HEK293T (cell line): ENCODE results near the gene RPLP1.

Experiments
- CTCF ChIA-PET: fragments of 350-600 bp; formaldehyde crosslinking; extraction: SDS; loops from one replicate; lab custom pipeline; 2021; ENCODE audit warnings: antibody characterized with exemption, inconsistent platforms; lab: Yijun Ruan, JAX
- POLR2A ChIA-PET: fragments of 350-600 bp; formaldehyde crosslinking; extraction: SDS; loops from one replicate; lab custom pipeline; 2020; ENCODE audit warnings: antibody characterized with exemption, inconsistent platforms; lab: Yijun Ruan, JAX
- DNase-seq: peaks from one replicate; pipeline ENCODE4 v3.0.0; 2012; ENCODE audit warnings: mixed read lengths; ENCODE audit errors: extremely low spot score
- ARNT ChIP-seq: fragments of 450-650 bp; IDR thresholded peaks from 2 replicates; pipeline ENCODE4 v1.6.1; 2017; ENCODE audit warnings: mild to moderate bottlenecking
- BHLHE40 ChIP-seq: fragments of 450-650 bp; IDR thresholded peaks from 2 replicates; pipeline ENCODE4 v1.6.1; 2016; ENCODE audit warnings: mild to moderate bottlenecking, moderate library complexity, borderline replicate concordance
- CTBP1 ChIP-seq: fragments of 450-650 bp; IDR thresholded peaks from 2 replicates; pipeline ENCODE4 v1.6.1; 2016; ENCODE audit warnings: borderline replicate concordance
- ELF4 ChIP-seq: fragments of 450-650 bp; IDR thresholded peaks from 2 replicates; pipeline ENCODE4 v1.6.1; 2017; ENCODE audit warnings: antibody characterized with exemption
- FOXA1 ChIP-seq: fragments of 450-650 bp; IDR thresholded peaks from 2 replicates; pipeline ENCODE4 v1.6.1; 2016; ENCODE audit warnings: mild to moderate bottlenecking
- FOXK2 ChIP-seq: fragments of 450-650 bp; IDR thresholded peaks from 2 replicates; pipeline ENCODE4 v1.6.1; 2016; ENCODE audit warnings: mild to moderate bottlenecking
- FOXM1 ChIP-seq: fragments of 450-650 bp; IDR thresholded peaks from 2 replicates; pipeline ENCODE4 v1.6.1; 2017; ENCODE audit warnings: mild to moderate bottlenecking, borderline replicate concordance
- HDGF ChIP-seq: fragments of 450-650 bp; IDR thresholded peaks from 2 replicates; pipeline ENCODE4 v1.6.1; 2017; ENCODE audit warnings: antibody characterized with exemption, borderline replicate concordance
- L3MBTL2 ChIP-seq: fragments of 450-650 bp; conservative IDR thresholded peaks from 2 replicates; pipeline ENCODE4 v1.6.1; 2016; ENCODE audit warnings: mild to moderate bottlenecking
- LEF1 ChIP-seq: fragments of 450-650 bp; IDR thresholded peaks from 2 replicates; pipeline ENCODE4 v1.6.1; 2017; ENCODE audit warnings: mild to moderate bottlenecking, borderline replicate concordance
- NFRKB ChIP-seq: fragments of 450-650 bp; IDR thresholded peaks from 2 replicates; pipeline ENCODE4 v1.6.1; 2016; ENCODE audit warnings: mild to moderate bottlenecking, moderate library complexity
- PKNOX1 ChIP-seq: fragments of 450-650 bp; IDR thresholded peaks from 2 replicates; pipeline ENCODE4 v1.6.1; 2016
- SP1 ChIP-seq: fragments of 450-650 bp; IDR thresholded peaks from 2 replicates; pipeline ENCODE4 v1.6.1; 2017
- SUZ12 ChIP-seq: fragments of 450-650 bp; IDR thresholded peaks from 2 replicates; pipeline ENCODE4 v1.6.1; 2016; ENCODE audit warnings: mild to moderate bottlenecking
- TARDBP ChIP-seq: fragments of 450-650 bp; IDR thresholded peaks from 2 replicates; pipeline ENCODE4 v1.6.1; 2016
- ZNF384 ChIP-seq: fragments of 450-650 bp; IDR thresholded peaks from 2 replicates; pipeline ENCODE4 v1.6.1; 2016

The RPLP1 gene

GRCh38 chr15:69500339-69500738, 47.7 kb downstream of the RPLP1 start:
- TF ChIP-seq ARNT (no peak), LEF1 (no peak), CTBP1 (no peak), FOXM1 (no peak), SUZ12 (no peak), SP1 (no peak), PKNOX1 (no peak), TARDBP (no peak), ELF4 (no peak), L3MBTL2 (no peak), BHLHE40 (no peak), FOXK2 (no peak), HDGF (no peak), NFRKB (no peak)
- no peak for DNase-seq
- CTCF ChIA-PET, result no interaction called here
- POLR2A ChIA-PET, result no interaction called here

GRCh38 chr15:69501456-69501855, 48.8 kb downstream of the RPLP1 start:
- CTCF ChIA-PET, result interaction anchor here (0.6 kb wide), 1 partner anchor 451 kb away, joined by 3 read pairs; no protein-coding TSS in a partner anchor
- TF ChIP-seq BHLHE40, result no peak
- TF ChIP-seq ZNF384, result no peak
- TF ChIP-seq ARNT, result no peak
- no peak for TF ChIP-seq LEF1
- no peak for TF ChIP-seq ELF4
- no peak for TF ChIP-seq FOXK2
- no peak for TF ChIP-seq SP1
- TF ChIP-seq L3MBTL2, result no peak
- no peak for TF ChIP-seq NFRKB
- no peak for TF ChIP-seq CTBP1
- TF ChIP-seq FOXA1, result no peak
- no peak for TF ChIP-seq TARDBP
- TF ChIP-seq SUZ12, result no peak
- no peak for TF ChIP-seq PKNOX1
- no peak for TF ChIP-seq FOXM1
- TF ChIP-seq HDGF, result no peak
- no peak for DNase-seq
- POLR2A ChIA-PET, result no interaction called here

- ChIA-PET CTCF (interaction anchor here (0.6 to 2.0 kb wide), 4 partner anchors 9 to 959 kb away, joined by 3 to 7 read pairs (median 5); no protein-coding TSS in a partner anchor), POLR2A (interaction anchor here (0.6 kb wide), 1 partner anchor 569 kb away, joined by 4 read pairs; no protein-coding TSS in a partner anchor)
- TF ChIP-seq FOXA1 (no peak), PKNOX1 (no peak), ELF4 (no peak), TARDBP (no peak), CTBP1 (no peak), ZNF384 (no peak), ARNT (no peak), FOXM1 (no peak), HDGF (no peak), SUZ12 (no peak), L3MBTL2 (no peak), SP1 (no peak), NFRKB (no peak), LEF1 (no peak), BHLHE40 (no peak), FOXK2 (no peak)
- DNase-seq, result no peak
These were observed 49.9 kb downstream of the RPLP1 start for GRCh38 chr15:69502470-69503045.

GRCh38 chr15:69504352-69505040, 51.9 kb downstream of the RPLP1 start:
- no peak for DNase-seq
- TF ChIP-seq PKNOX1 (no peak), NFRKB (no peak), ELF4 (no peak), TARDBP (no peak), FOXM1 (no peak), CTBP1 (no peak), LEF1 (no peak), ZNF384 (no peak), FOXA1 (no peak), SP1 (no peak), ARNT (no peak), BHLHE40 (no peak), L3MBTL2 (no peak), SUZ12 (no peak), HDGF (no peak)
- CTCF ChIA-PET, result interaction anchor here (0.9 kb wide), 1 partner anchor 26 kb away, joined by 4 read pairs; no protein-coding TSS in a partner anchor
- POLR2A ChIA-PET, result interaction anchor here (1.2 kb wide), 1 partner anchor 10 kb away, joined by 5 read pairs; no protein-coding TSS in a partner anchor
